D721Med (cell line): ENCODE measurements around the gene NKX2-4.
"Not testable (repeated sequence)": the region's sequence is repeated elsewhere in the genome, so short reads cannot be mapped to it uniquely, and the experiment has no call there.

Experiments
- DNase-seq: peaks from one replicate; pipeline ENCODE4 v3.0.0; 2011; ENCODE audit warnings: low spot score; ENCODE audit not compliant: insufficient read length
- FAIRE-seq: peaks from 2 replicates; lab custom pipeline; 2011; peaks lifted over from hg19 to GRCh38; lab: Jason Lieb, UNC
- TF ChIP-seq, protein P1 (sequence below): IDR thresholded peaks from 2 replicates; pipeline ENCODE4 v1.5.1; 2012; ENCODE audit warnings: mild to moderate bottlenecking, control low read depth; ENCODE audit not compliant: insufficient read depth; ENCODE audit errors: missing control alignments

NKX2-4 gene

GRCh38 chr20:21430020-21430419 lies 32.7 kb upstream of the NKX2-4 start:
- TF ChIP-seq, protein P1, sequence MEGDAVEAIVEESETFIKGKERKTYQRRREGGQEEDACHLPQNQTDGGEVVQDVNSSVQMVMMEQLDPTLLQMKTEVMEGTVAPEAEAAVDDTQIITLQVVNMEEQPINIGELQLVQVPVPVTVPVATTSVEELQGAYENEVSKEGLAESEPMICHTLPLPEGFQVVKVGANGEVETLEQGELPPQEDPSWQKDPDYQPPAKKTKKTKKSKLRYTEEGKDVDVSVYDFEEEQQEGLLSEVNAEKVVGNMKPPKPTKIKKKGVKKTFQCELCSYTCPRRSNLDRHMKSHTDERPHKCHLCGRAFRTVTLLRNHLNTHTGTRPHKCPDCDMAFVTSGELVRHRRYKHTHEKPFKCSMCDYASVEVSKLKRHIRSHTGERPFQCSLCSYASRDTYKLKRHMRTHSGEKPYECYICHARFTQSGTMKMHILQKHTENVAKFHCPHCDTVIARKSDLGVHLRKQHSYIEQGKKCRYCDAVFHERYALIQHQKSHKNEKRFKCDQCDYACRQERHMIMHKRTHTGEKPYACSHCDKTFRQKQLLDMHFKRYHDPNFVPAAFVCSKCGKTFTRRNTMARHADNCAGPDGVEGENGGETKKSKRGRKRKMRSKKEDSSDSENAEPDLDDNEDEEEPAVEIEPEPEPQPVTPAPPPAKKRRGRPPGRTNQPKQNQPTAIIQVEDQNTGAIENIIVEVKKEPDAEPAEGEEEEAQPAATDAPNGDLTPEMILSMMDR = no peak
- FAIRE-seq (no peak), DNase-seq (no peak)

DNA sequence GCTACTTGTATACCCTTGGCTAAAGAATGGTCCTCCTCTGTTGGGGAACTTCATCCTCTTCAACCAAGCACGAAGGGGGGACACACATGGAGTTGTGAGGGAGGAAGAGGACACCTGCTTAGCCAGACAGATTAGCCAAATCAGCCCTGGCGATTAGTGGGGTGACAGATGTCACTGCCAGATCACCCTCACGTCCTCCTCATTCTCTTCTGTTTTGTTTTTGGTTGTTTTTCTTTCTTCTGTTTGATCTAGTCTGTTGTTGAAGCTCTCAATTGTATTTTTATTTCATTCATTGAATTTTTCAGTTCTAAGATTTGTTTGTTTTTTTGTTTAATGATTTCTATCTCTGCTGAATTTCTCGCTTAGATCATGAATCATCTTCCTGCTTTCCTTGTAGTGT lies 27.5 kb upstream of the NKX2-4 start:
- FAIRE-seq = no peak
- DNase-seq = no peak
- TF ChIP-seq, protein P1 = no peak

GRCh38 chr20:21423712-21424111 lies 26.4 kb upstream of the NKX2-4 start:
- FAIRE-seq, DNase-seq: not testable (repeated sequence)

GRCh38 chr20:21421601-21422236 lies 24.4 kb upstream of the NKX2-4 start:
- no peak for FAIRE-seq
- TF ChIP-seq, protein P1 = no peak
- DNase-seq = no peak

DNA sequence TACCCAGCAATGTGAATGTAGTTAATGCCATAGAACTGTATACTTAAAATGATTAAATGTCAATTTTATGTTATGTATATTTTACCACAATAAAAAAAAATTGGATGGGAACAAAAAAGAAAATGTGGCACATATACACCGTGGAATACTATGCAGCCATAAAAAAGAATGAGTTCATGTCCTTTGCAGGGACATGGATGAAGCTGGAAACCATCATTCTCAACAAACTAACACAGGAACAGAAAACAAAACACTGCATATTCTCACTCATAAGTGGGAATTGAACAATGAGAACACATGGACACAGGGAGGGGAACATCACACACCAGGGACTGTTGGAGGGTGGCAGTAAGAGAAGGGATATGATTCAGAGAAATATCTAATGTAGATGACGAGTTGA lies 21.8 kb upstream of the NKX2-4 start:
- not testable (repeated sequence) for FAIRE-seq, DNase-seq

GRCh38 chr20:21413996-21414395 lies 16.7 kb upstream of the NKX2-4 start:
- not testable (repeated sequence) for FAIRE-seq, DNase-seq

- FAIRE-seq (no peak), DNase-seq (no peak)
- TF ChIP-seq, protein P1 = no peak
These were observed 14.4 kb upstream of the NKX2-4 start for GRCh38 chr20:21411725-21412124.

DNA sequence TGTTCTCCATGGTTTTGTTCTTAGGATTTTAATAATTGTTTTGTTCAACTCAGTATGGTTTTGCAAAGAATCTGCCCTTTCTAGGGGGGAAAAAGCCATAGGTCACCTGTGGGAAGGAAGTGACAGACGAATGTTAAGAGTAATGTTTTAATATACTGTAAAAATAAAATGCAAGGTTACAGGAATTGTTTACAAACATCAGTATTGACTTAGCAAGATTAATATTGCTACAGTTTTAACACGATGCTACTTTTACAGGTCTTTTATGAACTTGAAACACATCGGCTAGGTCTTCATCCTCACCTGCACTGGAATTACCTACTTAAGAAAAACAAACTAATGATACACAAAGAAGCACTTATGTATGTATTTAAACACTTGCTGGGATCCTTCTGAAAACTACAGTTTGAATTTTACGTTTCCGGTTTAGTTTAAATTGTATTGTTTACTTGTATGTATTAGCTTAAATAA lies 1.7 kb upstream of the NKX2-4 start:
- no peak for FAIRE-seq
- DNase-seq = no peak
- TF ChIP-seq, protein P1 = no peak
